ENCODE measurements around the gene CDCP2.

DNA sequence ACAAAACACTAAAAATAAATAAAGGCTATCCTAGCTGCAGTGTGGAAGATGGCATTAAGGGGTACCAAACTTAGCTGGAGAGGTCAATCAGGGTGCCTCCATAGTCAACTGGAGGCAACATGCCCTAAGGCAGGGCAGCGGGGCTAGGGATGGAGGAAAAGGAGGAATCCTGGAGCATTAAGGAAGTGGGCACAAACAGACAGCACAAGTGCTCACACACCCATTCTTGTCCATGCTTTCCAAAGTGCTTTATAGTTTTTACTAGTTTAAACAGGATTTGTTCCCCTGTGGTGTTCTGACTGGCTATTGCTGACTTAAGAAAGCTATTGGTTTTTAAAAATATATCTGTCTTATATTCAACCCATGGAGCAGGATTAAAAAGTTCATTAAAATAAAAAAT is 66.0 kb downstream of the CDCP2 start:
- TF ChIP-seq EZH2 (IDR thresholded peaks at IDR 0.05; ENCODE audit: borderline replicate concordance, low read depth, low read length, severe bottlenecking) = no peak
- TF ChIP-seq, protein P1, sequence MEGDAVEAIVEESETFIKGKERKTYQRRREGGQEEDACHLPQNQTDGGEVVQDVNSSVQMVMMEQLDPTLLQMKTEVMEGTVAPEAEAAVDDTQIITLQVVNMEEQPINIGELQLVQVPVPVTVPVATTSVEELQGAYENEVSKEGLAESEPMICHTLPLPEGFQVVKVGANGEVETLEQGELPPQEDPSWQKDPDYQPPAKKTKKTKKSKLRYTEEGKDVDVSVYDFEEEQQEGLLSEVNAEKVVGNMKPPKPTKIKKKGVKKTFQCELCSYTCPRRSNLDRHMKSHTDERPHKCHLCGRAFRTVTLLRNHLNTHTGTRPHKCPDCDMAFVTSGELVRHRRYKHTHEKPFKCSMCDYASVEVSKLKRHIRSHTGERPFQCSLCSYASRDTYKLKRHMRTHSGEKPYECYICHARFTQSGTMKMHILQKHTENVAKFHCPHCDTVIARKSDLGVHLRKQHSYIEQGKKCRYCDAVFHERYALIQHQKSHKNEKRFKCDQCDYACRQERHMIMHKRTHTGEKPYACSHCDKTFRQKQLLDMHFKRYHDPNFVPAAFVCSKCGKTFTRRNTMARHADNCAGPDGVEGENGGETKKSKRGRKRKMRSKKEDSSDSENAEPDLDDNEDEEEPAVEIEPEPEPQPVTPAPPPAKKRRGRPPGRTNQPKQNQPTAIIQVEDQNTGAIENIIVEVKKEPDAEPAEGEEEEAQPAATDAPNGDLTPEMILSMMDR (IDR thresholded peaks at IDR 0.05; ENCODE audit: borderline replicate concordance, extremely low read depth, low read length, poor library complexity, severe bottlenecking) = no peak
